ENCODE data around the gene PLS3. TPM values are rescaled to one million over a fixed set of nuclear protein-coding genes. Genes with fewer than 3 reads are reported as not detected.

Gene PLS3
- total and polyA plus RNA-seq, 2 of the 13 experiments (the other 11 are each of a cell fraction or from before 2014, with no cell fraction given): 55.7 to 99.9 TPM

GRCh38 chrX:115531818-115532403 is 29.1 kb upstream of the PLS3 start (continued):
- no peak for TF ChIP-seq ZNF407 (CRISPR knock-in tag; IDR thresholded peaks at IDR 0.05; ENCODE audit: not compliant biosample characterization)
- TF ChIP-seq, protein P1, sequence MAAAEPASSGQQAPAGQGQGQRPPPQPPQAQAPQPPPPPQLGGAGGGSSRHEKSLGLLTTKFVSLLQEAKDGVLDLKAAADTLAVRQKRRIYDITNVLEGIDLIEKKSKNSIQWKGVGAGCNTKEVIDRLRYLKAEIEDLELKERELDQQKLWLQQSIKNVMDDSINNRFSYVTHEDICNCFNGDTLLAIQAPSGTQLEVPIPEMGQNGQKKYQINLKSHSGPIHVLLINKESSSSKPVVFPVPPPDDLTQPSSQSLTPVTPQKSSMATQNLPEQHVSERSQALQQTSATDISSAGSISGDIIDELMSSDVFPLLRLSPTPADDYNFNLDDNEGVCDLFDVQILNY (CRISPR knock-in tag; conservative IDR thresholded peaks at IDR 0.05): no peak
- no peak for TF ChIP-seq ZBTB34 (CRISPR knock-in tag; IDR thresholded peaks at IDR 0.05)
- TF ChIP-seq ZNF713 (CRISPR knock-in tag; IDR thresholded peaks at IDR 0.05): no peak
- no peak for TF ChIP-seq MAFF (IDR thresholded peaks at IDR 0.05; ENCODE audit: low read depth, low read length)
- TF ChIP-seq, protein P2, sequence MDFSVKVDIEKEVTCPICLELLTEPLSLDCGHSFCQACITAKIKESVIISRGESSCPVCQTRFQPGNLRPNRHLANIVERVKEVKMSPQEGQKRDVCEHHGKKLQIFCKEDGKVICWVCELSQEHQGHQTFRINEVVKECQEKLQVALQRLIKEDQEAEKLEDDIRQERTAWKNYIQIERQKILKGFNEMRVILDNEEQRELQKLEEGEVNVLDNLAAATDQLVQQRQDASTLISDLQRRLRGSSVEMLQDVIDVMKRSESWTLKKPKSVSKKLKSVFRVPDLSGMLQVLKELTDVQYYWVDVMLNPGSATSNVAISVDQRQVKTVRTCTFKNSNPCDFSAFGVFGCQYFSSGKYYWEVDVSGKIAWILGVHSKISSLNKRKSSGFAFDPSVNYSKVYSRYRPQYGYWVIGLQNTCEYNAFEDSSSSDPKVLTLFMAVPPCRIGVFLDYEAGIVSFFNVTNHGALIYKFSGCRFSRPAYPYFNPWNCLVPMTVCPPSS (IDR thresholded peaks at IDR 0.05): no peak
